OCI-LY3 (cell line): Measurements from ENCODE around the gene UST.

Source experiments
- CTCF ChIP-seq: fragments of 200-600, 300-600 bp; sonication (generic); IDR thresholded peaks from 2 replicates; pipeline ENCODE4 v1.5.1; 2014; ENCODE audit warnings: antibody characterized with exemption, low read length, low read depth
- EZH2phosphoT487 ChIP-seq: fragments of 200-600 bp; shearing (Covaris generic); IDR thresholded peaks from 2 replicates; pipeline ENCODE4 v1.6.1; 2018; ENCODE audit warnings: antibody characterized with exemption, mixed run types, low read depth

GRCh38 chr6:148952147-148953035 lies 205.6 kb downstream of the UST start:
- TF ChIP-seq EZH2phosphoT487: no peak
- no peak for TF ChIP-seq CTCF
